ENCODE results near the gene LIN28B.

LIN28B gene

DNA sequence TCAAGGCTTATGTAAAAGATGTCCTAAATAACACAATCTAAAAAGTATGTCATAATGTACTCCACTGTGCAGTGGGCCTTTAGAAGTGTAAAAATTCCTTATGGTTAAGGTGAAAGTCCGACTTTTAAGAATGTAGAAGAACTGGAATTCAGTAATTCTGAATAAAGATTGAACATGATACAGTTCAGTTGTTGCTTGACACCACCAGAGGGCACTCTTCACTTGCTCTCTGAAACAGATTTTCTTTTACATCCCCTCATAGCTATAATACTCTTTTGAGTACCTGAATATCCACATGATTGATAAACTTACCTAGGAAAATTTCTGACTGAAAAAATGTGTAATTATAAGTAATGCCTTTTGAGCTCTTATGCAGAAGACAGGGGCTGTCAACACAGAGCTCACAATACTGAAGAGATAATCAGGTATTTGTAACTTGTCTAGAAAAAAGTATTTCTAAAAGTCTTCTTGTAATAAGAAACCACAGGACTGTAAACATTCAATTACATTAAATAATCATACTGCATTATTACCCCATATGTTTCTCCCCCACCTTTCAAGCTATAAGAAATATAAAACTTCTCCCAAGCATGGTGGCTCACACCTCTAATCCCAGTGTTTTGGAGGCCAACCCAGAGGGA is 130.8 kb downstream of the LIN28B start:
- TF ChIP-seq ZNF274 (IDR thresholded peaks at IDR 0.05; ENCODE audit: low read depth, low read length): no peak
- no peak overlapping the region for H3K4me3 ChIP-seq (ENCODE audit: low read length)

DNA sequence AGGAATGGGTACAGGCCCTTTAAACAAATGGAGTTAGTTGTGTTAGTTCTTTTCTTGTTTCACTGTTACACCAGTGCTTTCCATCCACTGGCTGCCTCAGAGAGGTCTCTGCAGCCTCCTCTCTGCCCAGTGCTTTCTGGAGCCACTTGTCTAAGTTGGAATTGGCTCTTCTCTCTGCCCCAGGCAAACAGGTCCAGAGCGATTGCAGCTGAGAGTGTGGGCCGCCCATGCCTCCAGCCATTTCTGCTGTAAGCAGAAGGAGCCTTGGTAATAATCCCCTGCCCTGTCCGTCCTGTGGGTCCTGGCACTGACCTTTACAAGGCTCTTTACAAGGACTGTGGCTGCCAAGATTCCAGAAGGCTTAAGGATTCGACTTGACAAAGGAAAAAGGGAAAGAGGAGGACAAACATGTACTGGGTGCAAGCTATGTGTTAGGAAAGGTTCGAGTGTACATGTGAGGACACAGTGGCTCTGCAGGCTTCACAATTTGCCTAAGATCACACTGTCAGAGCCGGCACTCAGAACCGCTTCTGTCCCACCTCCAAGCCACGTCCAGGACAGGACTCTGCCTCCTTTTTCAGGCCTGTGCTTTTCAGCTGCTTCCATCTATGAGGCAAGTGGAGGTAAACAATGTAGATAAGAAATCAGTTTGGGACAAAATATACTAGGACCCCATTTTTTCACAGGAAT is 134.4 kb downstream of the LIN28B start:
- H3K4me3 ChIP-seq (ENCODE audit: low read length): no peak overlapping the region
- no peak for TF ChIP-seq ZNF274 (IDR thresholded peaks at IDR 0.05; ENCODE audit: low read depth, low read length)

DNA sequence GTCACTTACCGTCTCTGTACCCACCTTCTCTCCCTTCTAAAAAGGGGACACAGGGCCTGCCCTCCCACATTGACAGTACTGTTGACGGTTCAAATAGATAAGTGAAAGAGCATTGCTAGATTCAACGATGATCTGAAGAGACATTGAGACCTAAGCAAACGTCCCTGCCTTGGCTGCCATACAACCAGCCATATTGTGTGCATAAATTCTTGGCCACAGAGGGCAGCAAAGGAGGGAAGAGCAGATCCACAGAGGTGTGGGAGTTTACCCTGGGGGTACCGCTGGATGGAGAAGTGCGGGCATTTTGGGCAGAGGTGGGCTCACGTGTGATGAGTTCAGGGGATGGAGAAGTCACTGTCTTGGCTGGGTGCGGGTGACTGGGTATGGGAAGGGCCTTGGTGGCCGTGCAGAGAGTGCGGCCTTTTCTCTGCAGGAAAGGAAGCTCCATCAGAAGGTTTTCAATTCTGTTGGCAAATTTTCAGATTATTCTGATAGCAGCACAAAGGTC is 137.3 kb downstream of the LIN28B start:
- TF ChIP-seq ZNF274 (IDR thresholded peaks at IDR 0.05; ENCODE audit: low read depth, low read length): no peak
- H3K4me3 ChIP-seq (ENCODE audit: low read length): no peak overlapping the region

GRCh38 chr6:105095139-105095538 is 138.2 kb downstream of the LIN28B start:
- no peak overlapping the region for H3K4me3 ChIP-seq (ENCODE audit: low read length)
- TF ChIP-seq ZNF274 (IDR thresholded peaks at IDR 0.05; ENCODE audit: low read depth, low read length): no peak

- no peak for TF ChIP-seq ZNF274 (IDR thresholded peaks at IDR 0.05; ENCODE audit: low read depth, low read length)
- H3K4me3 ChIP-seq (ENCODE audit: low read length): no peak overlapping the region
Observed at GRCh38 chr6:105097288-105097687, 140.4 kb downstream of the LIN28B start.

DNA sequence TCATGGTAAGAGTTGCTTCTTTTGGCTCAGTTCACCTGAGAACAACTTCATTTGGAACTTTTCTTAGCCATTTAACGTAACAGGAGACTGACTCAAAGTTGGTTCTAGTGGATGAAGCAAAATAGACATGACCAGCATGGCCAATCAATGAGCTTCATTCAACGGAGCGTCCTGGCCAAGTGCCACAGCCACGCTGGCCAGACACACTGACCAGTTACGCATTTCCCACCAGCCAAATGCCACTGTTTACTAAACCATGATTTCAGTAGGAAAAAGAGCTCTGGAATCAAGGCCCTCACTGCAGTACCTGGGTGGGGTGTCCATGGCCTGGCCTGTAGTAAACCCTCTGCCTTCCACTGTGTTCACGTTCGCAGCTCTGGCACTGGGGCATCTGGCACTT is 142.5 kb downstream of the LIN28B start:
- no peak overlapping the region for H3K4me3 ChIP-seq (ENCODE audit: low read length)
- TF ChIP-seq ZNF274 (IDR thresholded peaks at IDR 0.05; ENCODE audit: low read depth, low read length): no peak

GRCh38 chr6:105102186-105102585 is 145.3 kb downstream of the LIN28B start:
- TF ChIP-seq ZNF274 (IDR thresholded peaks at IDR 0.05; ENCODE audit: low read depth, low read length): no peak
- H3K4me3 ChIP-seq (ENCODE audit: low read length): no peak overlapping the region

DNA sequence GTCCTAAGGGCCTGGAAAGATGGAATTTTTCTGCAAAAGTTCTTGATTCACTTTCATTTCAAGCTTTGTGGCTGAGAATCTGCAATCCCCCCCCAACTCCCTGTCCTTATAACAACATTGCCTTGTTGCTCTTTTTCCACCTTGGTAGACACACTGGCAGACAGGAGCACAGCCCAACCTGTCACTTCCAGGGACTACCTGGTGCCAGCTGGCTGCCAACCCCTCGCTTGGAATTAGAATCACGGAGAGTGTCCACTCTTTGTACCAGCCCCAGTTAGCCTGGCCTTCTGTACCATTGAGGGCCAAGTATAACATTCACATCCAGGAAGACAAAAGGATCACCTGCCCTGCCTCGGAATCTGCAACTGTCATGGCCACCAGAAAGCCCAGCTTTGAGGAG is 148.2 kb downstream of the LIN28B start:
- TF ChIP-seq ZNF274 (IDR thresholded peaks at IDR 0.05; ENCODE audit: low read depth, low read length): no peak
- H3K4me3 ChIP-seq (ENCODE audit: low read length): no peak overlapping the region

- TF ChIP-seq ZNF274 (IDR thresholded peaks at IDR 0.05; ENCODE audit: low read depth, low read length): no peak
- no peak overlapping the region for H3K4me3 ChIP-seq (ENCODE audit: low read length)
Observed at GRCh38 chr6:105106260-105106659, 149.4 kb downstream of the LIN28B start.

GRCh38 chr6:105107207-105107606 is 150.3 kb downstream of the LIN28B start:
- H3K4me3 ChIP-seq (ENCODE audit: low read length): no peak overlapping the region
- TF ChIP-seq ZNF274 (IDR thresholded peaks at IDR 0.05; ENCODE audit: low read depth, low read length): no peak

GRCh38 chr6:105108631-105109262 is 151.8 kb downstream of the LIN28B start:
- no peak for TF ChIP-seq ZNF274 (IDR thresholded peaks at IDR 0.05; ENCODE audit: low read depth, low read length)
- H3K4me3 ChIP-seq (ENCODE audit: low read length): no peak overlapping the region

DNA sequence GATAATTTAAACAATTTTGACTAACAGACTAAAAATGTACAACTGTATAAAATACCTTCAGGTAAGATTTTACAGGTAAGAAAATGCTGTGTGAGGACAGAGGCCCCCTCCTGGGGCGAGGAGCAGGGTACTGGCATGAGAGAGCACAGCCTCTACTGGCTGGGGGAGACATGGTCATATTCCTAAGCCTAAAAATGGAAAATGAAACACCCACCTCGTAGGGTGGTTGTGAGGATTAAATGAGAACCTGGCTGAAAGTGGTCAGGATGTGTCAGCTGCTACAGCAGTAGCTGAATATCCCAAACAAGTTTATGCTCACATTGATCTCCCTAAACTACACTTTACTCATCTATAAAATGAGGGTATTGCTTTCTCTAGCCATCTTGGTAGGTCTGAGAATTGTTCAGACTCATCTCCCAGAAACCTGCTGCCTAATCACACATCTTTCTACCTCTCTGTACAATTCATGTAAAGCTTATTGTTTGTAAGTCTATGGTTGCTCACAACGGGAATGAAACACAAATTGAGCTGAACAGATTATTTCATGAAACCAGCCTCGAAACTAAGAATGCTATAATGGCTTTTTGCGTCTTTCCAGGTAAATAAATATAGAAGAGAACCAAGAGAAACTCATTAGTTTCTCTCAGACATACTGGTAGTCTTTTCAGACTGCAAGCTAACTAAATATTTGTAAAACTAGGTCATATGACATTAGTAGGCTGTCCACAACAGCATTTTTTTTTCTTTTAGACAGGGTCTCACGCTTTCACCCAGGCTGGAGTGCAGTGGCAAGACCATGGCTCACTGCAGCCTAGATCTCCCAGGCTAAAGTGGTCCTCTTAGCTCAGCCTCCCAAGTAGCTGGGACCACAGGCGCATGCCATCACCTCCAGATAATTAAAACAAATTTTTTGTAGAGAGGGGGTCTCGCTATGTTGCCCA is 153.3 kb downstream of the LIN28B start:
- no peak overlapping the region for H3K4me3 ChIP-seq (ENCODE audit: low read length)
- TF ChIP-seq ZNF274 (IDR thresholded peaks at IDR 0.05; ENCODE audit: low read depth, low read length): no peak

- no peak for TF ChIP-seq ZNF274 (IDR thresholded peaks at IDR 0.05; ENCODE audit: low read depth, low read length)
- H3K4me3 ChIP-seq (ENCODE audit: low read length): no peak overlapping the region
Observed at GRCh38 chr6:105111105-105111504, 154.2 kb downstream of the LIN28B start.

GRCh38 chr6:105111871-105112270 is 155.0 kb downstream of the LIN28B start:
- H3K4me3 ChIP-seq (ENCODE audit: low read length): no peak overlapping the region
- no peak for TF ChIP-seq ZNF274 (IDR thresholded peaks at IDR 0.05; ENCODE audit: low read depth, low read length)
